K562 (cell line): Measurements from ENCODE around the gene LIX1L. TPM values are rescaled to one million over a fixed set of nuclear protein-coding genes. Genes with fewer than 3 reads are reported as not detected.

Experiments used
- ARNT ChIP-seq, 2 experiments: fragments of 450-650 bp; IDR thresholded peaks; 2 replicates each; pipeline ENCODE4 v1.6.1; 2016; ENCODE audit warnings: mild to moderate bottlenecking in 1 of 2
- TEAD1 ChIP-seq, 2 experiments: fragments of 450-650 bp in 1 of 2; sonication (generic) in 1 of 2; formaldehyde crosslinking; IDR thresholded peaks; 2 replicates each; pipeline versions ENCODE4 v1.4.0 to v1.8.0; 2020 to 2022; ENCODE audit warnings: mild to moderate bottlenecking in 2 of 2, missing genetic modification reagents in 1 of 2
- ZSCAN32 ChIP-seq: fragments of 450-650 bp; formaldehyde crosslinking; IDR thresholded peaks from 2 replicates; pipeline ENCODE4 v1.4.0; 2020; ENCODE audit warnings: mild to moderate bottlenecking, moderate library complexity
- polyA plus RNA-seq, 8 experiments: library from polyadenylated mRNA; depleted of rRNA in 4 of 8; stranded (reverse) in 5 of 8; unstranded in 3 of 8; fragments of >200 nt; fragmentation: Nextera tagmentation in 2 of 8; fragmentation: Illumina TruSeq in 1 of 8; extraction: Ambion mirVana in 2 of 8; extraction: Trizol in 1 of 8; gene quantifications; 2 replicates each; pipeline versions ENCODE4 v1.2.1 to v1.2.3, GENCODE V29; 2011 to 2014; ENCODE audit warnings: inconsistent platforms in 1 of 8, missing spikeins in 1 of 8
- total RNA-seq, 7 experiments: library from RNA; depleted of rRNA in 6 of 7; stranded (reverse); fragments of >200 nt in 6 of 7; fragmentation: Illumina TruSeq in 2 of 7; extraction: Trizol in 2 of 7; gene quantifications; 2 replicates each; pipeline versions ENCODE4 v1.2.1 to v1.2.3, GENCODE V29; 2011 to 2021; ENCODE audit warnings: low replicate concordance in 1 of 7
- TF ChIP-seq, protein P1 (sequence below), 2 experiments: fragments of 450-650 bp; IDR thresholded peaks; 2 replicates each; pipeline ENCODE4 v1.6.1; 2016; ENCODE audit warnings: mild to moderate bottlenecking in 2 of 2, borderline replicate concordance in 1 of 2, low read depth in 1 of 2, moderate library complexity in 1 of 2
- TF ChIP-seq, protein P2 (sequence below): fragments of 450-650 bp; IDR thresholded peaks from 2 replicates; pipeline ENCODE4 v1.6.1; 2016; ENCODE audit warnings: antibody characterized with exemption
- TF ChIP-seq, protein P3 (sequence below): fragments of 450-650 bp; conservative IDR thresholded peaks from 2 replicates; pipeline ENCODE4 v1.6.1; 2016; ENCODE audit warnings: missing genetic modification characterization, low read depth, mild to moderate bottlenecking, missing compliant biosample characterization, moderate library complexity

LIX1L gene
- total and polyA plus RNA-seq, 9 of the 15 experiments (the other 6 are each of a cell fraction or from before 2014, with no cell fraction given) = 4.6 to 26.5 (median 12.5) TPM

DNA sequence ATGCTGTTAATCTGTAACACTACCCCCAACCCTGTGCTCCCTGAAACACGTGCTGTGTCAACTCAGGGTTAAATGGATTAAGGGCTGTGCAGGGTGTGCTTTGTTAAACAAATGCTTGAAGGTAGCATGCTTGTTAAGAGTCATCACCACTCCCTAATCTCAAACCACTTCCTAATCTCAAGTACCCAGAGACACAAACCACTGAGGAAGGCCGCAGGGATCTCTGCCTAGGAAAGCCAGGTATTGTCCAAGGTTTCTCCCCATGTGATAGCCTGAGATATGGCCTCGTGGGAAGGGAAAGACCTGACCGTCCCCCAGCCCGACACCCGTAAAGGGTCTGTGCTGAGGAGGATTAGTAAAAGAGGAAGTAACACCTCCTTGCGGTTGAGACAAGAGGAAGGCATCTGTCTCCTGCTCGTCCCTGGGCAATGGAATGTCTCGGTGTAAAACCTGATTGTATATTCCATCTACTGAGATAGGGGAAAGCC, 25.3 kb downstream of the LIX1L start (continued):
- TF ChIP-seq, protein P1, sequence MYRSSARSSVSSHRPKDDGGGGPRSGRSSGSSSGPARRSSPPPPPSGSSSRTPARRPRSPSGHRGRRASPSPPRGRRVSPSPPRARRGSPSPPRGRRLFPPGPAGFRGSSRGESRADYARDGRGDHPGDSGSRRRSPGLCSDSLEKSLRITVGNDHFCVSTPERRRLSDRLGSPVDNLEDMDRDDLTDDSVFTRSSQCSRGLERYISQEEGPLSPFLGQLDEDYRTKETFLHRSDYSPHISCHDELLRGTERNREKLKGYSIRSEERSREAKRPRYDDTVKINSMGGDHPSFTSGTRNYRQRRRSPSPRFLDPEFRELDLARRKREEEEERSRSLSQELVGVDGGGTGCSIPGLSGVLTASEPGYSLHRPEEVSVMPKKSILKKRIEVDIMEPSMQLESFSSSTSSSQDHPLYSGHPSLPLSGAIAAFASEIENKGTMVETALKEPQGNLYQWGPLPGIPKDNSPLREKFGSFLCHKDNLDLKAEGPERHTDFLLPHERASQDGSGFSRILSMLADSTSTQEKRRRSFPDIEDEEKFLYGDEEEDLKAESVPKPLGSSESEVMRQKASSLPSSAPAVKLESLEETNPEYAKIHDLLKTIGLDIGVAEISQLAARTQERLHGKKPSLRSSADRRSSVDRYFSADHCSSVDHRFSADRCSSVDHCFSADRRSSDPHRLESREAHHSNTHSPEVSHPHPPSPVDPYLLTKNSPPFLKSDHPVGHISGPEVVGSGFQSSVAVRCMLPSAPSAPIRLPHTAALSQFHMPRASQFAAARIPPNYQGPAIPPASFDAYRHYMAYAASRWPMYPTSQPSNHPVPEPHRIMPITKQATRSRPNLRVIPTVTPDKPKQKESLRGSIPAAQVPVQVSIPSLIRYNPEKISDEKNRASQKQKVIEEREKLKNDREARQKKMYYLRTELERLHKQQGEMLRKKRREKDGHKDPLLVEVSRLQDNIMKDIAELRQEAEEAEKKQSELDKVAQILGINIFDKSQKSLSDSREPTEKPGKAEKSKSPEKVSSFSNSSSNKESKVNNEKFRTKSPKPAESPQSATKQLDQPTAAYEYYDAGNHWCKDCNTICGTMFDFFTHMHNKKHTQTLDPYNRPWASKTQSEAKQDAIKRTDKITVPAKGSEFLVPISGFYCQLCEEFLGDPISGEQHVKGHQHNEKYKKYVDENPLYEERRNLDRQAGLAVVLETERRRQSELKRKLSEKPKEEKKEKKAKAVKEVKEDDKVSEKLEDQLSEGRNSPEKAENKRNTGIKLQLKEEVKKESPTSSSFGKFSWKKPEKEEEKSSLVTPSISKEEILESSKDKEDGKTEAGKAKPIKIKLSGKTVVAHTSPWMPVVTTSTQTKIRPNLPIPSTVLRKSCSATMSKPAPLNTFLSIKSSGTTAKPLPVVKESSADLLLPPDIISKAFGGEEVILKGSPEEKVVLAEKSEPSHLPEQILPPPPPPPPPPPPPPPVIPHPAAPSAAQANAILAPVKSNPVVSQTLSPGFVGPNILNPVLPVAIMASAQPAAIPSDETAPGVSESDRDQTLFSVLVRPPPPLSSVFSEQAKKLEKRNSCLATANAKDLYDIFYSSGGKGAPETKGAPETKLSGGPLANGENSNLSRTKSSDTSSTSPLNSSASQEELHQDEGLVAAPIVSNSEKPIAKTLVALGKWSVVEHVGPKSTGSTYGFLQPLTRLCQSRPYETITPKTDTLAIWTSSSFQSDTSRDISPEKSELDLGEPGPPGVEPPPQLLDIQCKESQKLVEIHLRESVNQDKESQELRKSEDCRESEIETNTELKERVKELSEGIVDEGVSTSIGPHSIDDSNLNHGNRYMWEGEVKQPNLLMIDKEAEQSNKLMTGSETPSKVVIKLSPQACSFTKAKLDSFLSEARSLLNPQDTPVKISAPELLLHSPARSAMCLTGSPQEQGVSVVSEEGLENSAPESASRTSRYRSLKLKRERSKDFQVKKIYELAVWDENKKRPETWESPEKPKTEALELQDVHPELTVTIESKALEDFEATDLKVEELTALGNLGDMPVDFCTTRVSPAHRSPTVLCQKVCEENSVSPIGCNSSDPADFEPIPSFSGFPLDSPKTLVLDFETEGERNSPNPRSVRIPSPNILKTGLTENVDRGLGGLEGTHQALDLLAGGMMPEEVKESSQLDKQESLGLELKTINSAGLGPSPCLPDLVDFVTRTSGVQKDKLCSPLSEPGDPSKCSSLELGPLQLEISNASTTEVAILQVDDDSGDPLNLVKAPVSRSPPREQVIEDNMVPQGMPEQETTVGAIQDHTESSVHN (IDR thresholded peaks at IDR 0.05; ENCODE audit: borderline replicate concordance in 1 of 2, low read depth in 1 of 2) = peak in 1 of 2 experiments; percentile 45; a peak in 1 of 4 replicates
- peak; percentile 71 to 88; a peak in 2 of 4 replicates for TF ChIP-seq TEAD1 (CRISPR knock-in tag; IDR thresholded peaks at IDR 0.05)
- TF ChIP-seq, protein P2, sequence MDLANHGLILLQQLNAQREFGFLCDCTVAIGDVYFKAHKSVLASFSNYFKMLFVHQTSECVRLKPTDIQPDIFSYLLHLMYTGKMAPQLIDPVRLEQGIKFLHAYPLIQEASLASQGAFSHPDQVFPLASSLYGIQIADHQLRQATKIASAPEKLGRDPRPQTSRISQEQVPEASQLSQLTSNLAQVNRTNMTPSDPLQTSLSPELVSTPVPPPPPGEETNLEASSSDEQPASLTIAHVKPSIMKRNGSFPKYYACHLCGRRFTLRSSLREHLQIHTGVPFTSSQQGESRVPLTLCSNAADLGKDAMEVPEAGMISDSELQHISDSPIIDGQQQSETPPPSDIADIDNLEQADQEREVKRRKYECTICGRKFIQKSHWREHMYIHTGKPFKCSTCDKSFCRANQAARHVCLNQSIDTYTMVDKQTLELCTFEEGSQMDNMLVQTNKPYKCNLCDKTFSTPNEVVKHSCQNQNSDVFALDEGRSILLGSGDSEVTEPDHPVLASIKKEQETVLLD = peak; percentile 58; the same call in 1 of the 2 replicates
- TF ChIP-seq, protein P3, sequence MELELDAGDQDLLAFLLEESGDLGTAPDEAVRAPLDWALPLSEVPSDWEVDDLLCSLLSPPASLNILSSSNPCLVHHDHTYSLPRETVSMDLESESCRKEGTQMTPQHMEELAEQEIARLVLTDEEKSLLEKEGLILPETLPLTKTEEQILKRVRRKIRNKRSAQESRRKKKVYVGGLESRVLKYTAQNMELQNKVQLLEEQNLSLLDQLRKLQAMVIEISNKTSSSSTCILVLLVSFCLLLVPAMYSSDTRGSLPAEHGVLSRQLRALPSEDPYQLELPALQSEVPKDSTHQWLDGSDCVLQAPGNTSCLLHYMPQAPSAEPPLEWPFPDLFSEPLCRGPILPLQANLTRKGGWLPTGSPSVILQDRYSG (tag) = peak; percentile 69; the same call in 1 of the 2 replicates
- peak; percentile 77 for TF ChIP-seq ZSCAN32 (CRISPR knock-in tag)
- TF ChIP-seq ARNT (IDR thresholded peaks at IDR 0.05) = peak; percentile 37 to 92; a peak in 3 of 4 replicates
